Cardiac muscle cell (in vitro differentiated cells and primary cell): ENCODE measurements around the gene SLC4A4. TPM values are rescaled to one million over a fixed set of nuclear protein-coding genes. Genes with fewer than 3 reads are reported as not detected.

Experiments used
- DNase-seq, 2 donors: peaks; one replicate each; pipeline versions ENCODE4 v3.0.0 to v3.0.0-alpha.2; 2010 to 2017; ENCODE audit warnings: low read depth in 1 of 2, low spot score in 1 of 2
- H3K27ac ChIP-seq: fragments of 200-600 bp; sonication (generic); 2 replicates; pipeline ENCODE4 v1.5.1; 2016
- H3K27me3 ChIP-seq: fragments of 200-600 bp; sonication (generic); 2 replicates; pipeline ENCODE4 v1.6.0; 2016; ENCODE audit warnings: control low read depth
- H3K36me3 ChIP-seq: fragments of 200-600 bp; sonication (generic); 2 replicates; pipeline ENCODE4 v1.5.1; 2016; ENCODE audit warnings: control low read depth
- H3K4me1 ChIP-seq: fragments of 200-600 bp; sonication (generic); 2 replicates; pipeline ENCODE4 v1.8.1; 2017; ENCODE audit warnings: low read depth, mild to moderate bottlenecking, mixed run types
- H3K4me3 ChIP-seq: fragments of 200-600 bp; sonication (generic); 2 replicates; pipeline ENCODE4 v1.5.1; 2016; ENCODE audit warnings: mild to moderate bottlenecking
- H3K9me3 ChIP-seq: fragments of 200-600 bp; sonication (generic); 2 replicates; pipeline ENCODE4 v1.5.1; 2017; ENCODE audit warnings: low read depth, mild to moderate bottlenecking, control low read depth
- CTCF ChIP-seq: IDR thresholded peaks from 2 replicates; pipeline ENCODE4 v1.5.1; 2012; ENCODE audit warnings: low read depth, mild to moderate bottlenecking, low read length
- polyA plus RNA-seq: library from polyadenylated mRNA; unstranded; fragments of >200 nt; fragmentation: Nextera tagmentation; extraction: Ambion mirVana; gene quantifications from 2 replicates; pipeline ENCODE4 v1.2.1, GENCODE V29; 2016
- total RNA-seq: library from RNA; depleted of rRNA; stranded (reverse); fragments of >200 nt; gene quantifications from 2 replicates; pipeline ENCODE4 v1.2.3, GENCODE V29; 2016

The SLC4A4 gene
- total and polyA plus RNA-seq, 2 experiments from 2014 or later = 12.7 to 31.5 TPM

DNA sequence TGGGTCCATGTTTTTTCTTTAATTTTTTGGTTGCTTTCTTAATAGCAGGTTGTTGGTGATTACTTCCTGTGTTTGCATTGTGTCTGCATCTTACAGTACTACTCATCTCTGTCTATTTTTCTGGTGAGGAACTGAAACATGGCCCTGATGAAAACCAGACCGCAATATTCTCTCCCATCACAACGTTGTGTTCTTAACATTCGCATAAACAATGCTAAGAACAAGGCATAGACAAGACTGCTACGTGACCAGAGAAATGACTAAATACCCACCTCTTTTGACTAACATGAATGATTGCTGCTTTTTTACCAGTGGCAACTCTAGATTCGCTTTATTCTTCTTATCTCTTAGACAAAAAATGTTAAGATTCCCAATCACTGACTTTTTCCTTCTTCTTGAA is 266.0 kb downstream of the SLC4A4 start:
- Histone ChIP-seq H3K4me3 (no peak overlapping the region), H3K36me3 (no peaks in the 10 kb centered on the region), H3K27ac (no peak overlapping the region), H3K27me3 (no peaks in the 10 kb centered on the region), H3K4me1 (peaks cover 3% of the 10 kb centered on the region), H3K9me3 (no peaks in the 10 kb centered on the region)
- no peak for TF ChIP-seq CTCF
- DNase-seq = no peak

DNA sequence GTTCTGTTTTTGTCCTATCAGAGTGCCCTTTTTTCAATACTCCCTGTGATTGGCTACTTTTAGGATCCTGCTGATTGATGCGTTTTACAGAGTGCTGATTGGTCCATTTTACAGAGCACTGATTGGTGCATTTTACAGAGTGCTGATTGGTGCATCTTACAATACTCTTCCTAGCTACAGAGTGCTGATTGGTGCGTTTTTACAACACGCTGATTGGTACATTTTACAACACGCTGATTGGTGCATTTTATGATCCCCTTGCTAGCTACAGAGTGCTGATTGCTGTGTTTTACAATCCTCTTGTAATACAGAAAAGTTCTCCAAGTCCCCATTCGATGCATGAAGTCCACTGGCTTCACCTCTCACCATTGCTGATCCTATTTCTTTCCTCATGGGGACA is 268.3 kb downstream of the SLC4A4 start:
- no peak for DNase-seq
- Histone ChIP-seq H3K4me3 (no peak overlapping the region), H3K4me1 (peaks cover 10% of the 10 kb centered on the region), H3K27ac (no peak overlapping the region), H3K9me3 (no peaks in the 10 kb centered on the region), H3K36me3 (no peaks in the 10 kb centered on the region), H3K27me3 (no peaks in the 10 kb centered on the region)
- TF ChIP-seq CTCF = no peak

DNA sequence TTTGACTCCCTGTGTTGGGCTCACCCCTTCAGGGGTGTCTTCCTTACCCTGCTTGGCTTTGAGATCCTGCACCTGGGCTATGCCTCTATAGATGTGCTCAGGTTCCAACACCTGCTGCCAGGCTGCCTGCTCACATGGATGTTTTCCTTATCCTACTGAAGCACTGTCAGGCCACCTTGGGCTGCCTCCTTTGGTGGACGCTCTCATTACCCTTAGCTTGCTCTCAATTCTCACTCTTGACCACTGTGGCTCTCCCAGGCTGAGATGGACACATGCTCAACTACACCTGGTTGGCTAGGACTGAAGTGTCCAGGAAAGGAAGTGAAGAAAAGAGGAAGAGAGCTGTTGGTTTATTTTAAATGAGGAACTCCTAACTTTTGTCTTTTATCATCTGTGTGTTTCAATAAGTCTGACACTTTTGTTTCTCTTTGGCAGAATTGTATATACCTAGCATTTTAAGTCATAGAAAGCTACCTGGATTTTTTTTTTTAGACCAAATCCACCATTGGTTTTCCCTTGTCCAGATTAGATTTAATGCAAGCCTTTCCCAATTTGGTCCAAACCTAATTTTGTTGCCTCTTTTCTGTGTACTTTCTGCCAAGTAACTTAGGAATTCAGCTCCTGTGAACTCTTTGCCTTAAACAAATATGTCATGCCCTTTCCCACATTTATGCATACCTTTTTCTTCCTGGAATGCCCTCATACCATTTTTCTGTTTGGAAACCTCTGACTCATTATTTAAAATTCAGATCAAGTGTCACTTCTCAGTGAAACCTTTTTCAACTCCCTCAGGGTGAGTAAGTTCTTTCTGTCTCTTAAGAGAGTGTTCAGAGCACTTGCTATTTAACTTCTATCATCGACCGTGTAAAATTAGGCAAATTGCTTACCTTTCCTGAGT is 269.2 kb downstream of the SLC4A4 start:
- Histone ChIP-seq H3K4me3 (no peak overlapping the region), H3K27me3 (no peaks in the 10 kb centered on the region), H3K9me3 (no peaks in the 10 kb centered on the region), H3K4me1 (peaks cover 14% of the 10 kb centered on the region), H3K27ac (no peak overlapping the region), H3K36me3 (no peaks in the 10 kb centered on the region)
- peak in 1 of 2 donors; percentile 41 for DNase-seq
- no peak for TF ChIP-seq CTCF

- H3K27ac ChIP-seq = no peak overlapping the region
These were observed 269.9 kb downstream of the SLC4A4 start for GRCh38 chr4:71608678-71609071.

DNA sequence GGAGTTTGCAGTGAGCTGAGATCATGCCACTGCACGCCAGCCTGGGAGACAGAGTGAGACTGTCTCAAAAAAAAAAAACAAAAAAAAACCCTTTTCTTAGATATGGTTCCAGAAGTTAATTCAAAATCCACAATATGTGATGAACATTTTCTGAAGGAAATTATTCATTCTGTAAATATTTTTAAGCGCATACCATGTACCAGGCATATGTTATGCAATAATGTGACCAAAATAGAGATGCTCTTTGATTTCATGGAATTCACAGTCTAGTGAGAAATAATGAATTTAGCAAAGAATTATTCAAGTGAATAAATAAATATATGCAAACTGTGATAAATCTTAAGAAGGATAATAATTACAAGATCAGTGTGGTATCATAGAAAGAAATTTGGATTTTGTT is 270.3 kb downstream of the SLC4A4 start:
- Histone ChIP-seq H3K36me3 (no peaks in the 10 kb centered on the region), H3K9me3 (no peaks in the 10 kb centered on the region), H3K4me3 (no peak overlapping the region), H3K27ac (no peak overlapping the region), H3K4me1 (peaks cover 14% of the 10 kb centered on the region), H3K27me3 (no peaks in the 10 kb centered on the region)
- TF ChIP-seq CTCF = no peak
- peak in 1 of 2 donors; percentile 17 for DNase-seq

More at GRCh38 chr4:71608678-71609071, 269.9 kb downstream of the SLC4A4 start:
- peaks cover 14% of the 10 kb centered on the region for H3K4me1 ChIP-seq
- DNase-seq = no peak
- no peaks in the 10 kb centered on the region for H3K27me3 ChIP-seq
- H3K9me3 ChIP-seq = no peaks in the 10 kb centered on the region
- H3K4me3 ChIP-seq = no peak overlapping the region
- no peak for TF ChIP-seq CTCF
- no peaks in the 10 kb centered on the region for H3K36me3 ChIP-seq
